GM18907 (cell line): Measurements from ENCODE around the gene TSR3.

ENCODE experiments used
- ATAC-seq: cut with Tn5 transposase; IDR thresholded peaks from one replicate; pipeline ENCODE4 v1.9.1; 2021; ENCODE audit warnings: mild to moderate bottlenecking, moderate library complexity; ENCODE audit not compliant: unreplicated experiment

TSR3 gene

GRCh38 chr16:1351582-1352362, at the start of gene TSR3, which contains the start of gene GNPTG:
Gene TSR3, minus strand, starts transcription at chr16:1351878. Its CDS starts 74 bp downstream, at chr16:1351804.
Gene GNPTG, plus strand, starts transcription at chr16:1351931. Its CDS starts 35 bp downstream, at chr16:1351966.
- peak; percentile 64 for ATAC-seq

DNA sequence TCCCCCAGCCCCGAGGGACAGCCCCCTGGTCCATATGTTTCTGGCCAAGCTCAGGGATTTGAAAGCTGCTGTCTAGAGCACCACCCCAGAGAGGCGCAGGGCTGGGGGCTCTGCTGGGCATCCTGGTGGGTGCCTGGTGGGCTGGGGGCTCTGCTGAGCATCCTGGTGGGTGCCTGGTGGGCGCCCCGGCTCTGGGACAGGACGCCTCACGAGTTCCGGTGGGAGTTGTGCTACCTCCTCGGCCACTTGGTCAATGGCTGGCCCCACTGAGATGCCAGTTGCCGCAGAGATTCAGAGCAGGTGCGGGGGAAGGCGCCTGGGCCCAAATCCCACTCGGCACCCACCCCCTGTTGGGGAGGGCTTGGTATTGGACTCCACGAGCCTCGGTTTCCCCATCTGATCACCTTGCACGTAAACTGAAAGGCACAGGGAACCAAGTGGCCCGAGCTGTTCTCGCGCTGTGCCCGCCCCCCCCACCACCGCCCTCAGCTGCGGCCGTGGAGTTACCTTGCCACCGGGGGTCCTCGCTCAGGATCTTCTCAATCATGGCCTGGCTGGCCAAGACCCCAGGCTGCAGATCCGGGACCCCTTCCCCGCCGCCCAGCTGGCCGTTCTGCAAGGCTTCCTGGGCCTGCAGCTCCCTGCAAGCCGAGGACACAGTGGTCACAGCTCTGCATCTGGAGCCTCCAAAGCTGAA, 49.5 kb upstream of the TSR3 start:
- ATAC-seq = no peak

- no peak for ATAC-seq
Observed at GRCh38 chr16:1398826-1399581, 47.3 kb upstream of the TSR3 start.

DNA sequence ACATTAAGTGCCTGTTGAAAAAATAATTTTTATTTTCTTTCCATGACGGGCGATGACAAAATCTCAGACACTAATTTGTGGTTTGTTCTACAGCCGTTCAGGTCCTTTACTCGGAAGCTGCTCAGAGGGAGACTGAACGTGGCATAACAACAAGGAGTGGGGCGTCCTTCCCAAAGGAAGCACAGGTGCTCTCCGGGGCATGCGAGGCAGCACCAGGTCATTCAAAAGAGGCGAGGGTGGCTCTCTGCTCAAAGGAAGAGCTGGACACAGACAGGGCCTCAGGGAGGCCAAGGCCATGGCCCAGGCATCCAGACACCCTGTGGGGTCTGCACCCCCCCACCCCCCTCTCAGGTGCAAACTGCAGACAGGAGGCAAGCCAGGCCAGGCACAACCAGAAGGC, 46.7 kb upstream of the TSR3 start:
- ATAC-seq = no peak

GRCh38 chr16:1397779-1398178, 46.1 kb upstream of the TSR3 start:
- ATAC-seq = no peak

GRCh38 chr16:1395444-1396031, 43.9 kb upstream of the TSR3 start:
- ATAC-seq = no peak

DNA sequence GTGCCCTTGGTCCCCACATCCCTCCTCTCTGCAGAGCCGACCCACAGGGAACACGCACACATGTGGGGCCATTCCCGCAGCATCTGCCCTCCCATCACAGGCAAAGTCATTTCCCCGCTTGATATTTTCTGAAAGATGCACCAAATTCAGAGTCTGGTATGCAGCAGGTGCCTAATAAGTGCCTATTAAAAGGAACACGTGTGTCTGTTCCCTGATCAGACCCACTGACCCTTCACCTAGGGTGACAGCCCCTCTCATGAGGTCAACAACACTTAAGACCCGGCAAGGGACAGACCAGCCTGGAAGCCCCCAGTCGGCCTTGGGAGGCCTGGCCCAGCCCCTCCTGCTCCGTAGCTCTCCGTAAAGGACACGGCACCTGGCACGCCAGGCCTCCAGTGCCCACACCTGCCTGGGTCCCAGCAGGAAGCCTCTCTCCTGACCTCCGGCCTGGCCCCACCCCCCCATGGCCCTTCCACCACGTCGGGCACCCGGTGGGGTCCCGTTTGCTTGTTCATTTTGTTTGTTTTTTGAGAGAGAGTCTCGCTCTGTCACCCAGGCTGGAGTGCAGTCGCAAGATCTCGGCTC, 42.8 kb upstream of the TSR3 start:
- no peak for ATAC-seq

GRCh38 chr16:1393613-1394176, 42.0 kb upstream of the TSR3 start:
- ATAC-seq = no peak

- ATAC-seq = no peak
Observed at GRCh38 chr16:1392826-1393225, 41.1 kb upstream of the TSR3 start.

DNA sequence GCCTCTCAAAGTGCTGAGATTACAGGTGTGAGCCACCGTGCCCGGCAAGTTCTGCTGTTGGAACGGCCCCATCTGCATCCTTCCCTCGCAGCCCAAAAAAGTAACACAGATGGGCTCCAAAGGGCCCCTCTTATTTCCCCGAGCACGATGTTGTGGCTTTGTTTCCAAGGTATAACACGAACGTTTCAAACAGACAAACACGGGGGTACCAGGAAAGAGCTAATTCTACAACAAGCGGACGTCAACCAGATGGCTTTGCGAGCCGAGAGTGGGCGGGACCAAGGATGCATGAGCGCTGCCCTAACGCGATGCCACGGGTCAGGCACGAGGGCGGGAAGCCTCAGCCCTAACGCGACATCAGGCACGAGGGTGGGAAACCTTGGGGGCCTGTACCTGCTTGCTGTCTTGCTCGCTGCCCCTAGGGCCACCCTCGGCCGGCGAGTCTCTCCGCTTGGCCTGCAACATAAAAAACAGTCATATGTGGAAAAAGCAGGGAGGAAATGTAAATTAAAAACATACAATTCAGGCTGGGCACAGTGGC, 38.6 kb upstream of the TSR3 start:
- no peak for ATAC-seq

GRCh38 chr16:1389762-1390161, 38.1 kb upstream of the TSR3 start:
- no peak for ATAC-seq

DNA sequence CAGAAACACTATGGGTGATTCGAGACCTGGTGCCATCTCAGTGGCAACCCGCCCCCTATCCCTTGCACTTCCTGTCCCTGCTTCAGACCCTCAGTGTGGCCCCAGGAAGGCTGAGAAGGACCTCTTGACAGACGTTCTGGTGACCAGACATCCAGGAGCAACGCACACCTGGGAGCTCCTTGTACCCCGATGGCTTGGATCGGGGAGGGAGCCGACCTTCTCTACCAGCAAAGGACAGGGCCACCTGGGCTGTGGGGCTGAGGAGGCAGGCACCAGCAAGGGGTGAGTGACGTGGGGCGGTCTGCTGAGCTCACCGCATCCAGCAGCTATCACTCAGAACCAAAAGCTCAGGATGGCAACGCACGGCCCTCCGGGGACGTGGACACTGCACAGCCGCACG, 35.7 kb upstream of the TSR3 start:
- no peak for ATAC-seq

- no peak for ATAC-seq
Observed at GRCh38 chr16:1385232-1385631, 33.6 kb upstream of the TSR3 start.

DNA sequence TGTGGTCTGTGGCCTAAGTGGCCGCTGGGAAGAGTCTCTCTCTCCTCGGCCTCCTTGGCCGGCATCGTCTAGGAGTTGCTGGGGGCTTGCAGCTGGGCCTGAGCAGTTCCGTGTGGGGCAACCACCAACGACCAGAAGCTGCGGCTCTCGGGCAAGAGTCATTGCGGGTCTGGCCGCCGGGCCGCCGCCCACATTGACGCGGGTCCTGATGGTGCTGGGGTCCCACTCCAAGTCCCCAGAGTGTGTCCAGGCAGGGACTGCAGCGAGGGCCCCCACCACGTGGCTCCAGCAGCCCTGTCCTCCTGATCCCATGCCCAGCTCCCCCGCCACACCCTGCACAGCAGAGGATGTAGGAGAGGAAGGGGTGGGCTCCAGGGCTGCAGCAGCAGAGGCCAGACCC, 31.9 kb upstream of the TSR3 start:
- ATAC-seq = no peak

- ATAC-seq = no peak
Observed at GRCh38 chr16:1381612-1382406, 30.1 kb upstream of the TSR3 start.

DNA sequence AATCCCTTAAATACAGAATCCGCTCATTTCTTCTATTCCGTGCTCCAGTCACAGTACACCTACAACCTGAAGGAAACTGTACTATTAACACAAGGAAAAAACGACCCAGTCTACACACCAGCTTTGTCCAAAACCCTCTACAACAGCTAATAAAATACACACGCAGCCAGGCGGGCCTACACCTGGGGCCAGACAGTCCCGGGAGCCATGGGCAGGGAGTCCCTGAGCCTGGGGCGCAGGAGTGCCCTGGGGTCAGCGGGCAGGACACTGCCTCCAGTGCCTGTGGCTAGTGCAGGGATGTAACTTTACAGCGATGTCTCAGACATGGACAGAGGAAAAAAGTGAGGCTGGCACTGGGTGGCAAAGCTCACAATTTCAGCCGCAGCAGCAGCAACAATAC, 28.5 kb upstream of the TSR3 start:
- no peak for ATAC-seq

- peak; percentile 46 for ATAC-seq
Observed at GRCh38 chr16:1379304-1380076, 27.8 kb upstream of the TSR3 start.

- peak; percentile 44 for ATAC-seq
Observed at GRCh38 chr16:1378804-1379303, 27.2 kb upstream of the TSR3 start.
